ENCODE data around the gene GUCY1A1. TPM values are rescaled to one million over a fixed set of nuclear protein-coding genes. Genes with fewer than 3 reads are reported as not detected.

Gene GUCY1A1
- total RNA-seq, 2 experiments from 2014 or later = 0.09 to 0.45 TPM

DNA sequence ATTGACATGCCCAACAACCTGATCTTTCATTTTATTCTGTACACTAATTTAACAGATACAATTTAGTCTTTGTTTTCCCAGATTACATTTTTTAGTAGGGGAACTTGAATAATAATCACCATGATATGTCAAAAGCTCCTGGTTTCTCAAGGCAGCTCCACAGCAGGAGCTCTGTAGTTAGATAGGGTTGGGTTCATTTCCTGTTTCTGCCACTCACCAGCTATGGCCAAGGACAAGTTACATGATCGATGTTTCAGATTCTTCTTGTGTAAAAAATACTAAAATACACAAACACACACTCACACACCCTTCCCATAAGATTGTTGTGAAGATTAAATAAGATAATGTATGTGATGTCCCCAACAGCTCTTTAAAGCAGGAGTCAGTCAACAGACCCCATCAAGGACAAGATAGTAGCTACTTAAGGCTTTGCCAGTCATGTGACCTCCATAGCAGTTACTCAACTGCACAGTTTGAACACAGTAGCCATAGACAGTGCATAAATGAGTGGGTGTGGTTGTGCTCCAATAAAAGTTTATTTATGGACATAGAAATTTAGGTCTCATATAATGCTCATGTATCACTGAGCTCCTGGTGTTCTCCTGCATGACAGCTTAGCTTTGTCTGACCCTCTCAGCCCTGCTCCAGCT, 18.4 kb downstream of the GUCY1A1 start:
- no peak overlapping the region for H3K27ac Mint-ChIP-seq
- H3K4me3 Mint-ChIP-seq = no peak overlapping the region
- intact Hi-C loops (cut with micrococcal nuclease) = no loop called here
- no peaks in the 10 kb centered on the region for H3K9me3 Mint-ChIP-seq
- H3K27me3 Mint-ChIP-seq = no peaks in the 10 kb centered on the region
- TF ChIP-seq CTCF (IDR thresholded peaks at IDR 0.05) = no peak
- ATAC-seq (no peak), DNase-seq (no peak)
- POLR2A ChIA-PET = interaction anchor here (0.7 kb wide), 1 partner anchor 12 kb away, joined by 3 read pairs; no protein-coding TSS in a partner anchor
- no peaks in the 10 kb centered on the region for H3K4me1 Mint-ChIP-seq (ENCODE audit: low read depth)
- no peaks in the 10 kb centered on the region for H3K36me3 Mint-ChIP-seq (ENCODE audit: low read depth)
- CTCF ChIA-PET = no interaction called here

DNA sequence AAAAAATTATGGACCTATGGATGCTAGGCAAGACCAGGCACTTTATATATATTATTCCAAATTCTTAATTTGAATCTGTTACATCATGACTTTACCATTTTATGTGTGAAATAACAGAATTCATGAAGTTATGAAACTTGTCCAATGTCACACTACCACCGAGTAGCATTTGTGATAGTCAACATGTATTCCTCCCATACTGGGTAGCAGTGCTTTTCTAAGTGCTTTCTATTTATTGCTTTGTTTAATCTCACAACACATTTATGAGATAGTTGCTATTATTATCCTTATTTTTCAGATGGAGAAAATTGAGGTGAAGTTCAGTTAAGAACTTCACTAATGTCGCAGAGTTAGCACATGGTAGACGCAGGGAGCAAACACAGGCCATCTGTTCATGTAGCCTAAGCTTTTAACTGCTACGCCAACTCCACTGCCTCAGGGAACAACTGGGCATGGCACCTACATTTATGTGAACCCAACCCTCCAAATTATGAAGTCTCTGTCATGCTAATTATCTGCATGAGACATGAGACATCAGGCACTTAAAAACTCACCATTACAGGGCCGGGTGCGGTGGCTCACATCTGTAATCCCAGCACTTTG, 20.8 kb downstream of the GUCY1A1 start:
- H3K27me3 Mint-ChIP-seq = no peaks in the 10 kb centered on the region
- intact Hi-C loops (cut with micrococcal nuclease) = no loop called here
- TF ChIP-seq CTCF (IDR thresholded peaks at IDR 0.05) = no peak
- no peak for DNase-seq
- H3K4me3 Mint-ChIP-seq = no peak overlapping the region
- H3K9me3 Mint-ChIP-seq = no peaks in the 10 kb centered on the region
- ATAC-seq = no peak
- CTCF ChIA-PET = no interaction called here
- H3K27ac Mint-ChIP-seq = no peak overlapping the region
- no peaks in the 10 kb centered on the region for H3K4me1 Mint-ChIP-seq (ENCODE audit: low read depth)
- no peaks in the 10 kb centered on the region for H3K36me3 Mint-ChIP-seq (ENCODE audit: low read depth)
- POLR2A ChIA-PET = no interaction called here

- no peak for TF ChIP-seq CTCF (IDR thresholded peaks at IDR 0.05)
- CTCF ChIA-PET = no interaction called here
- POLR2A ChIA-PET = no interaction called here
- Mint-ChIP-seq H3K36me3 (ENCODE audit: low read depth) (no peaks in the 10 kb centered on the region), H3K4me1 (ENCODE audit: low read depth) (no peaks in the 10 kb centered on the region), H3K27me3 (no peaks in the 10 kb centered on the region), H3K27ac (no peak overlapping the region), H3K4me3 (no peak overlapping the region), H3K9me3 (no peaks in the 10 kb centered on the region)
- intact Hi-C loops (cut with micrococcal nuclease) = no loop called here
- DNase-seq (no peak), ATAC-seq (no peak)
These were observed 21.6 kb downstream of the GUCY1A1 start for GRCh38 chr4:155688211-155688610.

DNA sequence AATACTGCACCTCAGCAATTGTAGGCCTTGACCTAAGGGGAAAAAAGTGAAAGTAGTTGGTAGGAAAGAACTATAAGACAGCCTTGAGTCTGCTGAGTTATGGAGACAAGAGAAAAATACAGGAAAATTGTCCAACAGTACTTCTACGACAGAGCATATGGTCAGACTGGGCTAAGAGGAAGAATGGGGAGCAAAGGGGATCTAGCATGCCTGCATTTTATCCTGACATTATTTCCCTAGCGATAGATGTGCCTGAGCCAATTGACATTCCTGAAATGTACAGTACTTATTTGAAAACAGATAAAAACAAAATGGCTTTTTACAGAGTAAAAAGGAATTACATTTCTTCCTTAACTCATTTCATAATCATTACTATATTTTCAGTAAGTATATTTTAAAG, 22.2 kb downstream of the GUCY1A1 start:
- DNase-seq = no peak
- ChIA-PET POLR2A (no interaction called here), CTCF (no interaction called here)
- H3K27me3 Mint-ChIP-seq = no peaks in the 10 kb centered on the region
- no peak for ATAC-seq
- no peak for TF ChIP-seq CTCF (IDR thresholded peaks at IDR 0.05)
- no peaks in the 10 kb centered on the region for H3K9me3 Mint-ChIP-seq
- H3K27ac Mint-ChIP-seq = no peak overlapping the region
- intact Hi-C loops (cut with micrococcal nuclease) = no loop called here
- no peak overlapping the region for H3K4me3 Mint-ChIP-seq
- H3K4me1 Mint-ChIP-seq (ENCODE audit: low read depth) = no peaks in the 10 kb centered on the region
- no peaks in the 10 kb centered on the region for H3K36me3 Mint-ChIP-seq (ENCODE audit: low read depth)

DNA sequence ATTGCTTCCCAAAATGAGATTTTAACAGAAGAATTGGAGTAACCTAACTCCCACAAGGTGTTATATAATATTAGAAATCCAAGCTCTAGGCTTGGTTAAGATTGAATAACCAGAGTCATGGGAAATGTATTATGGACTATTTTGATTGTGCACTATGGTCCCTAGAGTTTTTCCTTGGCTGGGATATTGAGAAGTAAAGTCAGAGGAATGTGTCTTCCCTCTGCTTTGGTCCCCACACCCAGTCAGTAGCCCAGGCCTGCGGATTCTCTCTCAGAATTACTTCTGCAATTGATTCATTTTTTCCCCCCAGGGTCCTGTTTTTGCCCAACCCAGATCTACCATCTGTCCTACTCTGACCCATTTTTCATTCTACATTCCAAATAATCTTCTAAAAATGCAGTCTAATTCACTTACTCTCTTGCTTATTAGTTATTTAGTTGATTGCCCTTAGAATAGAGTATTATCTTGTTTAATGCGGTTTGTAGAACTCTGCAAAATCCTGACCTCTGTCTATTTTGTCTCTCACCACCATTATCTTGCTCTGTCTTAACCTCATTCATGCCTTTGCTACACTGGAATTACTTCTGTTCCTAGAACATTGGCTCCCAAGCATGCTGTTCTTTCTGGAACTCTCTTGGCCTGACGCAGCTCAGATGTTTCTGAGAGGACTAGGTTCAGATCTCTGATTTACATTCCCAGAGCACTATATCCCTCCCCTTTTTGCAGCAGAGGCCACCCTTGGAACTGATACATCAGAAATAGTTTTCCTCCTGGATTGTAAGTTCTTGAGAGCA, 23.6 kb downstream of the GUCY1A1 start:
- Mint-ChIP-seq H3K4me1 (ENCODE audit: low read depth) (no peaks in the 10 kb centered on the region), H3K9me3 (no peaks in the 10 kb centered on the region), H3K27ac (no peak overlapping the region), H3K36me3 (ENCODE audit: low read depth) (no peaks in the 10 kb centered on the region), H3K4me3 (no peak overlapping the region), H3K27me3 (no peaks in the 10 kb centered on the region)
- ATAC-seq (no peak), DNase-seq (no peak)
- POLR2A ChIA-PET = no interaction called here
- intact Hi-C loops (cut with micrococcal nuclease) = no loop called here
- no peak for TF ChIP-seq CTCF (IDR thresholded peaks at IDR 0.05)
- CTCF ChIA-PET = no interaction called here

Data from activated CD8-positive, alpha-beta T cell treated with anti-CD3 and anti-CD28 coated beads for 36 hours (primary cell).